Natural killer cell (primary cell): ENCODE data around the gene SCN10A. TPM values are rescaled to one million over a fixed set of nuclear protein-coding genes. Genes with fewer than 3 reads are reported as not detected.

ENCODE experiments used
- ATAC-seq, 3 donors: fragments of 150-1000 bp in 2 of 3; fragments of 200-7000 bp in 1 of 3; cut with Tn5 transposase; 1 replicate in 1 of 3; 2 replicates in 2 of 3; pipeline ENCODE4 v1.10.0; 2021; ENCODE audit warnings: mild to moderate bottlenecking in 2 of 3, moderate library complexity in 2 of 3
- DNase-seq, 2 donors: peaks; one replicate each; pipeline versions ENCODE4 v3.0.0 to v3.0.0-alpha.2; 2013 to 2021; ENCODE audit warnings: mixed read lengths in 1 of 2
- H3K27ac ChIP-seq: one replicate; pipeline ENCODE4 v1.5.1; 2013; ENCODE audit warnings: mild to moderate bottlenecking, low read length
- H3K27me3 ChIP-seq: one replicate; pipeline ENCODE4 v1.6.1; 2013; ENCODE audit warnings: low read length; ENCODE audit not compliant: control insufficient read depth, insufficient read depth
- H3K36me3 ChIP-seq: one replicate; pipeline ENCODE4 v1.6.1; 2013; ENCODE audit warnings: low read length; ENCODE audit not compliant: control insufficient read depth, insufficient read depth
- H3K4me1 ChIP-seq: one replicate; pipeline ENCODE4 v1.6.1; 2013; ENCODE audit warnings: low read length; ENCODE audit not compliant: control insufficient read depth, insufficient read depth
- H3K4me3 ChIP-seq: one replicate; pipeline ENCODE4 v1.5.1; 2013; ENCODE audit warnings: low read length
- H3K9me3 ChIP-seq: one replicate; pipeline ENCODE4 v1.6.1; 2013; ENCODE audit warnings: low read length; ENCODE audit not compliant: control insufficient read depth, insufficient read depth
- H3K27ac Mint-ChIP-seq, 2 donors: one replicate each; pipeline ENCODE4 v1.8.0; 2022; ENCODE audit warnings: mild to moderate bottlenecking in 2 of 2, mixed read lengths in 2 of 2, moderate library complexity in 1 of 2
- H3K27me3 Mint-ChIP-seq, 2 donors: one replicate each; pipeline ENCODE4 v1.8.0; 2022; ENCODE audit warnings: low read depth in 2 of 2, mixed read lengths in 2 of 2
- H3K36me3 Mint-ChIP-seq: one replicate; pipeline ENCODE4 v1.8.0; 2022; ENCODE audit warnings: mixed read lengths
- H3K4me1 Mint-ChIP-seq, 2 donors: one replicate each; pipeline ENCODE4 v1.8.0; 2022; ENCODE audit warnings: mixed read lengths in 2 of 2
- H3K4me3 Mint-ChIP-seq: one replicate; pipeline ENCODE4 v1.8.0; 2022; ENCODE audit warnings: mild to moderate bottlenecking, moderate library complexity, mixed read lengths
- H3K9me3 Mint-ChIP-seq, 2 donors: one replicate each; pipeline ENCODE4 v1.8.0; 2022; ENCODE audit warnings: mixed read lengths in 2 of 2
- WGBS: methylation state at CpG from one replicate; pipeline ENCODE4 v1.1.7; 2013; ENCODE audit warnings: missing lambda C conversion rate; ENCODE audit not compliant: insufficient coverage; 5-methylcytosine and 5-hydroxymethylcytosine counted together
- intact Hi-C: fragments of 100-400 bp; cut with micrococcal nuclease; formaldehyde crosslinking; loops from one replicate; pipeline ENCODE4 v1.14.2; 2022
- total RNA-seq, 4 donors: library from RNA; stranded (reverse); fragments of 120-200 nt in 1 of 4; gene quantifications; one replicate each; pipeline versions ENCODE4 v1.2.3 to v1.2.4, GENCODE V29; 2013 to 2022
- TF ChIP-seq, protein P1 (sequence below): fragments of 200-600 bp; IDR thresholded peaks from one replicate; pipeline ENCODE4 v1.8.0; 2022; ENCODE audit warnings: antibody characterized with exemption

Gene SCN10A
- total RNA-seq, 3 donors from 2014 or later (not counting 1 experiment from before 2014, with no cell fraction given) = not detected

DNA sequence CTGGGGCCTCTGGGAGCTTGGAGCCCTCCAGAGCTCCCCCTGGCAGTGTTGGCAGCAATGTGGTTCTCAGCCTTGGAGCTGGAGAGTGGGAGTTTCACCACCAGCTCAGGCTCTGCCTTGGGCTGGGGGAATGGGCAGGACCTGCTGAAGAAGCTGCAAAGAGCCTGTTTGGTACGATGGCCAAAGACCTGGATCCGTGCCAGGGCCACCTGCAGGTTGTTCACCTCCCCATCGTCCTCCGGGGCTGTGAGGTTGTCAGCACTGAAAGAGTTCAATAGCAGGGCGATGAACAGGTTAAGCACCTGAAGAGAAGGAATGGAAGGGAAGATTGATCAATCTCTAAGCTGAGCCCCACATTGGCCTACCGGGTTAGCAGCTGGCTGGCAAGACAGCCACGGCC, 89.3 kb downstream of the SCN10A start:
- no peaks in the 10 kb centered on the region for H3K36me3 Mint-ChIP-seq
- no peak overlapping the region for H3K4me3 ChIP-seq
- no peak overlapping the region for H3K27ac ChIP-seq
- H3K27me3 Mint-ChIP-seq = peaks cover 0 to 10% of the 10 kb centered on the region in 2 donors
- H3K27me3 ChIP-seq = no peaks in the 10 kb centered on the region
- no peak overlapping the region for H3K4me3 Mint-ChIP-seq
- intact Hi-C loops = no loop called here
- TF ChIP-seq, protein P1, sequence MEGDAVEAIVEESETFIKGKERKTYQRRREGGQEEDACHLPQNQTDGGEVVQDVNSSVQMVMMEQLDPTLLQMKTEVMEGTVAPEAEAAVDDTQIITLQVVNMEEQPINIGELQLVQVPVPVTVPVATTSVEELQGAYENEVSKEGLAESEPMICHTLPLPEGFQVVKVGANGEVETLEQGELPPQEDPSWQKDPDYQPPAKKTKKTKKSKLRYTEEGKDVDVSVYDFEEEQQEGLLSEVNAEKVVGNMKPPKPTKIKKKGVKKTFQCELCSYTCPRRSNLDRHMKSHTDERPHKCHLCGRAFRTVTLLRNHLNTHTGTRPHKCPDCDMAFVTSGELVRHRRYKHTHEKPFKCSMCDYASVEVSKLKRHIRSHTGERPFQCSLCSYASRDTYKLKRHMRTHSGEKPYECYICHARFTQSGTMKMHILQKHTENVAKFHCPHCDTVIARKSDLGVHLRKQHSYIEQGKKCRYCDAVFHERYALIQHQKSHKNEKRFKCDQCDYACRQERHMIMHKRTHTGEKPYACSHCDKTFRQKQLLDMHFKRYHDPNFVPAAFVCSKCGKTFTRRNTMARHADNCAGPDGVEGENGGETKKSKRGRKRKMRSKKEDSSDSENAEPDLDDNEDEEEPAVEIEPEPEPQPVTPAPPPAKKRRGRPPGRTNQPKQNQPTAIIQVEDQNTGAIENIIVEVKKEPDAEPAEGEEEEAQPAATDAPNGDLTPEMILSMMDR = no peak
- ATAC-seq = no peak
- H3K4me1 Mint-ChIP-seq = no peaks in the 10 kb centered on the region
- H3K9me3 ChIP-seq = no peaks in the 10 kb centered on the region
- H3K27ac Mint-ChIP-seq = no peak overlapping the region
- WGBS = 91% methylated on average over 7 of the region's 7 CpGs
- H3K4me1 ChIP-seq = no peaks in the 10 kb centered on the region
- no peak for DNase-seq
- no peaks in the 10 kb centered on the region for H3K9me3 Mint-ChIP-seq
- no peaks in the 10 kb centered on the region for H3K36me3 ChIP-seq

DNA sequence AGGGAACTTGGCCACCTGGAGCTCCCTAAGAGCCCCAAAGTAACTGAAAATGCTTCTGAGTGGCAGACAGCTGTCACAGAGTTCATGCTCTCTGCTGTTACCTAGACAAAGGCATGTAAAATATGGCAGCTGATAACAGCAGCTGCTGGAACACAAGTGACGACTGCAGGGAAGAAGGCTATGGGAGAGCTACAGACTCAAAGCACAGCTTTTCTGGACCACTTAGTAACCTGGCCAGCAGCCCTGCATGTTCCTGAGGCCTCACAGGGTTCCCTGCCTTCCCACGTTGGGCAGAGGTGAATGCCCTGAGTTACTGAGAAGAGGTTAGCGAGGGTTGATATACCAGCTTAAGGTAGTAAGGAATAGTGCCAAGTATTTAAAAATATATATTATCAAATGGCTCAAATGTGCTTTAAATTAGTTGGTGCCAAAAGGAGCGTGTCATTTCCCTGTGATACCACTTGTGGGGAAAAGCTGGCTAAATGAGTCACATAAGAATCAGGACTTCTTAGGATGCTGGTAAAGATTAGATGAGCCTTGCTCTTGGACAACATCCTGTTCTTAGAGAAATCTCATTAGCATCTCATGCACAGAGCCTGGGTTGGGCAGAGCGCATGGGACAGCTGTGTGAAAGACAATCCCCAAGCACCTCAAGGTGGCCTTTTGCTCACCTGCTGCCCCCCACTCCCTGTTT, 90.1 kb downstream of the SCN10A start:
- no peak overlapping the region for H3K27ac ChIP-seq
- DNase-seq = no peak
- no peaks in the 10 kb centered on the region for H3K4me1 Mint-ChIP-seq
- H3K4me1 ChIP-seq = no peaks in the 10 kb centered on the region
- no peak overlapping the region for H3K4me3 ChIP-seq
- TF ChIP-seq, protein P1 = no peak
- no peak overlapping the region for H3K27ac Mint-ChIP-seq
- no peaks in the 10 kb centered on the region for H3K9me3 Mint-ChIP-seq
- no peak overlapping the region for H3K4me3 Mint-ChIP-seq
- H3K27me3 Mint-ChIP-seq = peaks cover 0 to 10% of the 10 kb centered on the region in 2 donors
- H3K36me3 ChIP-seq = no peaks in the 10 kb centered on the region
- intact Hi-C loops = no loop called here
- ATAC-seq = no peak
- no peaks in the 10 kb centered on the region for H3K27me3 ChIP-seq
- no peaks in the 10 kb centered on the region for H3K9me3 ChIP-seq
- WGBS = 87% methylated on average over 4 of the region's 5 CpGs
- no peaks in the 10 kb centered on the region for H3K36me3 Mint-ChIP-seq

DNA sequence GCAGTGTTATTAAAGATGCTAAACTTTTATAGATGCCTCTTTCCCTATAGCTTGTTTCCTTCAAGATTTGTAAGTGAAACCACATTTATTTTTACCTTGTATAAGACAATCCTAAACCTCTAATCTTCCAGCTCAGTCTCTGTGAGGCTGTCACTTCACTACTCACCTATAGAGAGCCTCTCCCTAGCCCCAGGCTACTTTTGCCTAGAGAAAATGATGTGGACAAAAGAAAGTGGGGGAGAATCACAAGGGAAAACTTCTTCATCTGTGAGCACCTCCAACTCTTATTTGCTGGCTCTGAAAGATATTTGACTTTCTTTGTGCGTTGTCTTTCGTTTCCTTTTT, 91.7 kb downstream of the SCN10A start:
- TF ChIP-seq, protein P1 = no peak
- intact Hi-C loops = no loop called here
- Mint-ChIP-seq H3K27ac (no peak overlapping the region), H3K27me3 (peaks cover 0 to 8% of the 10 kb centered on the region in 2 donors), H3K4me3 (no peak overlapping the region), H3K36me3 (no peaks in the 10 kb centered on the region), H3K9me3 (no peaks in the 10 kb centered on the region), H3K4me1 (no peaks in the 10 kb centered on the region)
- H3K27me3 ChIP-seq = no peaks in the 10 kb centered on the region
- H3K4me1 ChIP-seq = no peaks in the 10 kb centered on the region
- H3K27ac ChIP-seq = no peak overlapping the region
- H3K4me3 ChIP-seq = no peak overlapping the region
- no peaks in the 10 kb centered on the region for H3K9me3 ChIP-seq
- ATAC-seq = no peak
- WGBS = 3% methylated on average over 2 of the region's 2 CpGs
- no peaks in the 10 kb centered on the region for H3K36me3 ChIP-seq
- DNase-seq = no peak
